GM23338 (cell line): ENCODE data around the gene DAAM1. TPM values are rescaled to one million over a fixed set of nuclear protein-coding genes. Genes with fewer than 3 reads are reported as not detected.

Source experiments
- ATAC-seq: fragments of 200-7000 bp; cut with Tn5 transposase; 3 replicates; pipeline ENCODE4 v1.9.1; 2020
- DNase-seq: peaks from one replicate; pipeline ENCODE4 v3.0.0-alpha.2; 2015; ENCODE audit warnings: low spot score
- H2AFZ ChIP-seq: fragments of 200-600 bp; sonication (generic); 2 replicates; pipeline ENCODE4 v1.8.0; 2016; ENCODE audit warnings: antibody characterized with exemption, mild to moderate bottlenecking, moderate library complexity
- H3F3A ChIP-seq: fragments of 200-600 bp; sonication (generic); replicated peaks from 2 replicates; pipeline ENCODE4 v1.8.0; 2017; ENCODE audit warnings: antibody characterized with exemption, mixed run types, low read depth
- H3K27ac ChIP-seq: fragments of 200-600 bp; sonication (generic); 2 replicates; pipeline ENCODE4 v1.6.1; 2016; ENCODE audit warnings: low read depth
- H3K27me3 ChIP-seq: fragments of 200-600 bp; sonication (generic); 2 replicates; pipeline ENCODE4 v1.8.0; 2016; ENCODE audit warnings: mild to moderate bottlenecking, mixed run types, moderate library complexity; ENCODE audit not compliant: insufficient read depth
- H3K36me3 ChIP-seq: fragments of 200-600 bp; sonication (generic); 2 replicates; pipeline ENCODE4 v1.8.0; 2016; ENCODE audit warnings: mild to moderate bottlenecking; ENCODE audit not compliant: insufficient read depth
- H3K4me1 ChIP-seq: fragments of 200-600 bp; sonication (generic); 2 replicates; pipeline ENCODE4 v1.8.0; 2016; ENCODE audit warnings: mild to moderate bottlenecking, moderate library complexity; ENCODE audit not compliant: insufficient read depth
- H3K4me2 ChIP-seq: fragments of 200-600 bp; sonication (generic); 2 replicates; pipeline ENCODE4 v1.7.1; 2017; ENCODE audit warnings: mixed run types
- H3K4me3 ChIP-seq: fragments of 200-600 bp; sonication (generic); 2 replicates; pipeline ENCODE4 v1.6.1; 2016; ENCODE audit warnings: mixed run types
- H3K79me2 ChIP-seq: fragments of 200-600 bp; sonication (generic); replicated peaks from 2 replicates; pipeline ENCODE4 v1.8.0; 2017; ENCODE audit warnings: mild to moderate bottlenecking; ENCODE audit not compliant: insufficient read depth
- H3K9me2 ChIP-seq: fragments of 200-600 bp; sonication (generic); 2 replicates; pipeline ENCODE4 v1.8.0; 2017; ENCODE audit not compliant: insufficient read depth
- H4K20me1 ChIP-seq: fragments of 200-600 bp; sonication (generic); replicated peaks from 2 replicates; pipeline ENCODE4 v1.8.0; 2017; ENCODE audit warnings: mild to moderate bottlenecking; ENCODE audit not compliant: insufficient read depth
- H3K27ac Mint-ChIP-seq: 2 replicates; pipeline ENCODE4 v1.8.0; 2020; ENCODE audit warnings: inconsistent platforms, mild to moderate bottlenecking, moderate library complexity, mixed read lengths
- H3K27me3 Mint-ChIP-seq: 3 replicates; pipeline ENCODE4 v1.8.0; 2022; ENCODE audit warnings: low read depth, mild to moderate bottlenecking, moderate library complexity, mixed read lengths, inconsistent platforms; ENCODE audit not compliant: insufficient read depth, poor library complexity
- H3K36me3 Mint-ChIP-seq: 3 replicates; pipeline ENCODE4 v1.8.0; 2021; ENCODE audit warnings: low read depth, mild to moderate bottlenecking, inconsistent platforms, moderate library complexity, mixed read lengths
- H3K4me1 Mint-ChIP-seq: 3 replicates; pipeline ENCODE4 v1.8.0; 2020; ENCODE audit warnings: mild to moderate bottlenecking, inconsistent platforms, mixed read lengths
- H3K4me3 Mint-ChIP-seq: 3 replicates; pipeline ENCODE4 v1.8.0; 2021; ENCODE audit warnings: moderate library complexity, mild to moderate bottlenecking, inconsistent platforms, mixed read lengths
- H3K9me3 Mint-ChIP-seq: 3 replicates; pipeline ENCODE4 v1.8.0; 2020; ENCODE audit warnings: moderate library complexity, mild to moderate bottlenecking, inconsistent platforms, mixed read lengths
- CTCF ChIP-seq, 2 experiments: fragments of 200-600 bp in 1 of 2; sonication (generic) in 1 of 2; conservative IDR thresholded peaks; 2 replicates each; pipeline versions ENCODE4 v1.5.1 to v1.6.1; 2016 to 2017; ENCODE audit warnings: antibody characterized with exemption in 2 of 2, low read depth in 2 of 2, mild to moderate bottlenecking in 2 of 2, moderate library complexity in 1 of 2
- EZH2phosphoT487 ChIP-seq: fragments of 200-600 bp; sonication (generic); IDR thresholded peaks from one replicate; pipeline ENCODE4 v1.8.1; 2018; ENCODE audit warnings: antibody characterized with exemption; ENCODE audit not compliant: unreplicated experiment
- STAT1 ChIP-seq: IDR thresholded peaks from one replicate; pipeline ENCODE4 v1.6.1; 2016; ENCODE audit warnings: antibody characterized with exemption; ENCODE audit not compliant: unreplicated experiment
- ZNF114 ChIP-seq: fragments of 250-450 bp; sonication (Bioruptor Pico); IDR thresholded peaks from 2 replicates; pipeline ENCODE4 v1.5.0; 2020; ENCODE audit warnings: mild to moderate bottlenecking, moderate library complexity
- polyA plus RNA-seq: library from polyadenylated mRNA; unstranded; fragments of >200 nt; fragmentation: Nextera tagmentation; extraction: Ambion mirVana; gene quantifications from 2 replicates; pipeline ENCODE4 v1.2.1, GENCODE V29; 2016
- total RNA-seq: library from RNA; depleted of rRNA; stranded (reverse); fragments of >200 nt; shearing (Covaris generic); gene quantifications from 2 replicates; pipeline ENCODE4 v1.2.3, GENCODE V29; 2014
- TF ChIP-seq, protein P1 (sequence below): fragments of 250-450 bp; sonication (Bioruptor Pico); IDR thresholded peaks from 2 replicates; pipeline ENCODE4 v1.5.0; 2020; ENCODE audit warnings: mild to moderate bottlenecking, moderate library complexity

DAAM1 gene
- total and polyA plus RNA-seq, 2 experiments from 2014 or later, result 36.3 to 42.1 TPM

DNA sequence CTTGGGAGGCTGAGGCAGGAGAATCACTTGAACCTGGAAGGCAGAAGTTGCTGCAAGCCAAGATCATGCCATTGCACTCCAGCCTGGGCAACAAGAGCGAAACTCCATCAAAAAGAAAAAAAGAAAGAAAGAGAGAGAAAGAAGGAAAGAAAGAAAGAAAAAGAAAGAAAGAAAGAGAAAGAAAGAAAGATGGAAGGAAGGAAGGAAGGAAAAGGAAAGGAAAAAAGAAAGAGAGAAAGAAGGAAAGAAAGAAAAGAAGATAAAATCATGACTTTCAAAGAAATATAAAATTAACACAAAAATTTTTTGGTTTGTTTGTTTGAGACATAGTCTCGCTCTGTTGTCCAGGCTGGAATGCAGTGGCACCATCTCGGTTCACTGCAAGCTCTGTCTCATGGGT lies 22.2 kb upstream of the DAAM1 start:
- H3K79me2 ChIP-seq, result no peaks in the 10 kb centered on the region
- no peak overlapping the region for H3K4me2 ChIP-seq
- ATAC-seq (no peak), DNase-seq (no peak)
- no peaks in the 10 kb centered on the region for H4K20me1 ChIP-seq
- peaks cover 5% of the 10 kb centered on the region for H3K4me1 ChIP-seq
- TF ChIP-seq STAT1, result no peak
- no peak for TF ChIP-seq CTCF (conservative IDR thresholded peaks at IDR 0.05; ENCODE audit: low read depth in 2 of 2)
- no peak for TF ChIP-seq ZNF114 (CRISPR knock-in tag)
- TF ChIP-seq, protein P1, sequence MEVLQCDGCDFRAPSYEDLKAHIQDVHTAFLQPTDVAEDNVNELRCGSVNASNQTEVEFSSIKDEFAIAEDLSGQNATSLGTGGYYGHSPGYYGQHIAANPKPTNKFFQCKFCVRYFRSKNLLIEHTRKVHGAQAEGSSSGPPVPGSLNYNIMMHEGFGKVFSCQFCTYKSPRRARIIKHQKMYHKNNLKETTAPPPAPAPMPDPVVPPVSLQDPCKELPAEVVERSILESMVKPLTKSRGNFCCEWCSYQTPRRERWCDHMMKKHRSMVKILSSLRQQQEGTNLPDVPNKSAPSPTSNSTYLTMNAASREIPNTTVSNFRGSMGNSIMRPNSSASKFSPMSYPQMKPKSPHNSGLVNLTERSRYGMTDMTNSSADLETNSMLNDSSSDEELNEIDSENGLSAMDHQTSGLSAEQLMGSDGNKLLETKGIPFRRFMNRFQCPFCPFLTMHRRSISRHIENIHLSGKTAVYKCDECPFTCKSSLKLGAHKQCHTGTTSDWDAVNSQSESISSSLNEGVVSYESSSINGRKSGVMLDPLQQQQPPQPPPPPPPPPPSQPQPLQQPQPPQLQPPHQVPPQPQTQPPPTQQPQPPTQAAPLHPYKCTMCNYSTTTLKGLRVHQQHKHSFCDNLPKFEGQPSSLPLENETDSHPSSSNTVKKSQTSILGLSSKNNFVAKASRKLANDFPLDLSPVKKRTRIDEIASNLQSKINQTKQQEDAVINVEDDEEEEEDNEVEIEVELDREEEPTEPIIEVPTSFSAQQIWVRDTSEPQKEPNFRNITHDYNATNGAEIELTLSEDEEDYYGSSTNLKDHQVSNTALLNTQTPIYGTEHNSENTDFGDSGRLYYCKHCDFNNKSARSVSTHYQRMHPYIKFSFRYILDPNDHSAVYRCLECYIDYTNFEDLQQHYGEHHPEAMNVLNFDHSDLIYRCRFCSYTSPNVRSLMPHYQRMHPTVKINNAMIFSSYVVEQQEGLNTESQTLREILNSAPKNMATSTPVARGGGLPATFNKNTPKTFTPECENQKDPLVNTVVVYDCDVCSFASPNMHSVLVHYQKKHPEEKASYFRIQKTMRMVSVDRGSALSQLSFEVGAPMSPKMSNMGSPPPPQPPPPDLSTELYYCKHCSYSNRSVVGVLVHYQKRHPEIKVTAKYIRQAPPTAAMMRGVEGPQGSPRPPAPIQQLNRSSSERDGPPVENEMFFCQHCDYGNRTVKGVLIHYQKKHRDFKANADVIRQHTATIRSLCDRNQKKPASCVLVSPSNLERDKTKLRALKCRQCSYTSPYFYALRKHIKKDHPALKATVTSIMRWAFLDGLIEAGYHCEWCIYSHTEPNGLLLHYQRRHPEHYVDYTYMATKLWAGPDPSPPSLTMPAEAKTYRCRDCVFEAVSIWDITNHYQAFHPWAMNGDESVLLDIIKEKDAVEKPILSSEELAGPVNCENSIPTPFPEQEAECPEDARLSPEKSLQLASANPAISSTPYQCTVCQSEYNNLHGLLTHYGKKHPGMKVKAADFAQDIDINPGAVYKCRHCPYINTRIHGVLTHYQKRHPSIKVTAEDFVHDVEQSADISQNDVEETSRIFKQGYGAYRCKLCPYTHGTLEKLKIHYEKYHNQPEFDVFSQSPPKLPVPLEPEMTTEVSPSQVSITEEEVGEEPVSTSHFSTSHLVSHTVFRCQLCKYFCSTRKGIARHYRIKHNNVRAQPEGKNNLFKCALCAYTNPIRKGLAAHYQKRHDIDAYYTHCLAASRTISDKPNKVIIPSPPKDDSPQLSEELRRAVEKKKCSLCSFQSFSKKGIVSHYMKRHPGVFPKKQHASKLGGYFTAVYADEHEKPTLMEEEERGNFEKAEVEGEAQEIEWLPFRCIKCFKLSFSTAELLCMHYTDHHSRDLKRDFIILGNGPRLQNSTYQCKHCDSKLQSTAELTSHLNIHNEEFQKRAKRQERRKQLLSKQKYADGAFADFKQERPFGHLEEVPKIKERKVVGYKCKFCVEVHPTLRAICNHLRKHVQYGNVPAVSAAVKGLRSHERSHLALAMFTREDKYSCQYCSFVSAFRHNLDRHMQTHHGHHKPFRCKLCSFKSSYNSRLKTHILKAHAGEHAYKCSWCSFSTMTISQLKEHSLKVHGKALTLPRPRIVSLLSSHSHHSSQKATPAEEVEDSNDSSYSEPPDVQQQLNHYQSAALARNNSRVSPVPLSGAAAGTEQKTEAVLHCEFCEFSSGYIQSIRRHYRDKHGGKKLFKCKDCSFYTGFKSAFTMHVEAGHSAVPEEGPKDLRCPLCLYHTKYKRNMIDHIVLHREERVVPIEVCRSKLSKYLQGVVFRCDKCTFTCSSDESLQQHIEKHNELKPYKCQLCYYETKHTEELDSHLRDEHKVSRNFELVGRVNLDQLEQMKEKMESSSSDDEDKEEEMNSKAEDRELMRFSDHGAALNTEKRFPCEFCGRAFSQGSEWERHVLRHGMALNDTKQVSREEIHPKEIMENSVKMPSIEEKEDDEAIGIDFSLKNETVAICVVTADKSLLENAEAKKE (CRISPR knock-in tag), result no peak
- H3K4me3 ChIP-seq, result no peak overlapping the region
- no peak overlapping the region for H3K27ac ChIP-seq
- H3F3A ChIP-seq, result no peaks in the 10 kb centered on the region
- peaks cover 14% of the 10 kb centered on the region; the same call in 2 of the 3 replicates for H3K4me1 Mint-ChIP-seq
- no peak overlapping the region for H2AFZ ChIP-seq
- H3K36me3 ChIP-seq, result no peaks in the 10 kb centered on the region
- no peaks in the 10 kb centered on the region for H3K9me2 ChIP-seq
- no peak overlapping the region for H3K4me3 Mint-ChIP-seq
- H3K36me3 Mint-ChIP-seq, result no peaks in the 10 kb centered on the region
- H3K27me3 Mint-ChIP-seq, result no peaks in the 10 kb centered on the region
- no peak overlapping the region for H3K27ac Mint-ChIP-seq
- H3K9me3 Mint-ChIP-seq, result 0 out of 3 replicates have a peak, but pooled peaks cover 4% of the 10 kb centered on the region
- no peaks in the 10 kb centered on the region for H3K27me3 ChIP-seq

- no peaks in the 10 kb centered on the region for H3K27me3 Mint-ChIP-seq
- Histone ChIP-seq H3K9me2 (no peaks in the 10 kb centered on the region), H3K36me3 (no peaks in the 10 kb centered on the region), H3K4me1 (no peaks in the 10 kb centered on the region), H4K20me1 (no peaks in the 10 kb centered on the region), H3K4me2 (no peak overlapping the region), H2AFZ (no peak overlapping the region), H3F3A (no peaks in the 10 kb centered on the region), H3K27me3 (no peaks in the 10 kb centered on the region), H3K27ac (no peak overlapping the region), H3K4me3 (no peak overlapping the region), H3K79me2 (no peaks in the 10 kb centered on the region)
- no peaks in the 10 kb centered on the region for H3K9me3 Mint-ChIP-seq
- H3K4me1 Mint-ChIP-seq, result peaks cover 3% of the 10 kb centered on the region; the same call in 2 of the 3 replicates
- no peaks in the 10 kb centered on the region for H3K36me3 Mint-ChIP-seq
- no peak overlapping the region for H3K27ac Mint-ChIP-seq
- DNase-seq (no peak), ATAC-seq (no peak)
- no peak overlapping the region for H3K4me3 Mint-ChIP-seq
- TF ChIP-seq EZH2phosphoT487, result no peak
Observed at GRCh38 chr14:59175404-59175803, 13.1 kb upstream of the DAAM1 start.
